GM10847 (cell line): ENCODE measurements around the gene KCNC1.

Source experiments
- POLR2A ChIP-seq: IDR thresholded peaks from 2 replicates; pipeline ENCODE4 v1.6.1; 2011; ENCODE audit not compliant: insufficient read length; ENCODE audit errors: extremely low read depth

KCNC1 gene

GRCh38 chr11:17743026-17743807 is 8.6 kb downstream of the KCNC1 start:
- no peak for TF ChIP-seq POLR2A

GRCh38 chr11:17743808-17744119 is 9.2 kb downstream of the KCNC1 start:
- no peak for TF ChIP-seq POLR2A

GRCh38 chr11:17744151-17744940 is 9.8 kb downstream of the KCNC1 start:
- no peak for TF ChIP-seq POLR2A

- TF ChIP-seq POLR2A = no peak
Measured at GRCh38 chr11:17745023-17745772, 10.6 kb downstream of the KCNC1 start.

DNA sequence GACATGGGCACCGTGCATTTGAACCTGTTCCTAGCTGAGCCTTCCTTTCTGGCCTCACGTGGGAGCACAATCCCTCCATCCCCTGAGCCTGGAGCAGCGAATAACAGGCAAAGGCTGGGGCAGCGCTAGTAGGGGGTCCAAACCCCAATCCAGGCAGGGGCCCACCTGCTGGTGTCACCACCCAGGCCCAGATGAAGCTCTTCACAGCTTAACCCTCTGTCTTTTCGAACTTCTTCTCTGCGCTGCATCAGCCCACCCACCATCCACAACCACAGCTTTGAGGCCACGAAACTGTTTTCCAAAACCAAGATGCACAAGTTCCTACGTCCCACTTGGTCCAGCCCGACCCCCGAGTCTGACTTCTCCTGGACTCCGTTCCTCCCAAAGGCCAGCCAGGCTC is 11.5 kb downstream of the KCNC1 start:
- no peak for TF ChIP-seq POLR2A

GRCh38 chr11:17747131-17747955 is 12.8 kb downstream of the KCNC1 start:
- no peak for TF ChIP-seq POLR2A

DNA sequence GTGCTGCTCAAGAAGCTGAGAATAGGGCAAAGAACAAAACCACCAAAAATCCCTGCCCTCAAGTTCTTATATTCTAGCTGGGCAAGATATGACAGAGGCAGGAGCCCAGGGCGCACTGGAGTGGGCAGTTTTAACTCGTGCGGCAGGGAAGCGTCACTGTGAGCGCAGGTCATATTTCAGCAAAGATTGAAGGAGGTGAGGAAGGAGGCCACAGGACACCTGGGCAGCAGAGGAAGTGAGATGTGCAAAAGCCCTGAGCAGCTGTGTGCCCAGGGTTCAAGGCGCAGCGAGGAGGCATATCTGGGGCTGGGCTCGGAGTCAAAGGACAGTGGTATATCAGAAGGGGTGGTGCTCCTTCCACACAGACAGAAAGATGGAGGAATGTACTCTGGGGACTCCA is 13.5 kb downstream of the KCNC1 start:
- no peak for TF ChIP-seq POLR2A

GRCh38 chr11:17748761-17749721 is 14.5 kb downstream of the KCNC1 start:
- no peak for TF ChIP-seq POLR2A

GRCh38 chr11:17750013-17750800 is 15.6 kb downstream of the KCNC1 start:
- TF ChIP-seq POLR2A = no peak

DNA sequence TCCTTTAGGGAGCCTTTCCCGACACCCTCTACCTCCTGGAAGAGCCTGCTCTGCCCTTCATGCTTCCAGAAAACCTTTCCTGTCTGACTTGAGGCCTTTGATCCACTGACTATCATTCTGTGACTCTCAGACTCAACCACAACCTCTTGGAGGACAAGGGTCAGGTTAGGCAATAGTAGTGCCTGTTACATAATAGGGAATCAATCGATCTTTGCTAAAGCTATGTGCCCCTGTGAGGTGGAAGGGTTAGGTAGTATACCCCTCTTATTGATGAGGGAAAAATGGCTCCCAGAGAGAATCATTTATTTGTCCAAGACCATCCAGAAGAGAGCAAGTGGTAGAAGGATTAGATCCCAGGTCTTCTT is 16.2 kb downstream of the KCNC1 start:
- no peak for TF ChIP-seq POLR2A

DNA sequence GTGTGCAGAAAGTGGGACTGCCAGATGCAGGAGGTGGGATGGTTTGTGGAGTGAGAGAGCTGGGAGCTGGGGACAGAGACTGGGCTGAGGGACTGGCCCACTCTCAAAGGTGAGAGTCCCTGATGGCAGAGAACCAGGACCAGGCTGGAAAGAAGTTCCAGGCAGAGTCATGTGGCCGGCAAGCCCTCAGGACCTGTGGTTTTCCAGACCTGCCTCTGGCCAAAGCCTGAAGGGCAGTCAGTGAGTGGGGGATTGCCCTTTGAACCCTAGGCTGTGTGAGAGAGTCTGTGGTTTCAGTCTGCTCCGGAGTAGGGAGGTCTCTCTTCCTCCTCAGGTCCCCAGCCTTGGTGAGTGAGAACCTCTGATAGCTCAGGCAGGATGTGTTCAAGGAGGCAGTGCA is 17.0 kb downstream of the KCNC1 start:
- TF ChIP-seq POLR2A = no peak

DNA sequence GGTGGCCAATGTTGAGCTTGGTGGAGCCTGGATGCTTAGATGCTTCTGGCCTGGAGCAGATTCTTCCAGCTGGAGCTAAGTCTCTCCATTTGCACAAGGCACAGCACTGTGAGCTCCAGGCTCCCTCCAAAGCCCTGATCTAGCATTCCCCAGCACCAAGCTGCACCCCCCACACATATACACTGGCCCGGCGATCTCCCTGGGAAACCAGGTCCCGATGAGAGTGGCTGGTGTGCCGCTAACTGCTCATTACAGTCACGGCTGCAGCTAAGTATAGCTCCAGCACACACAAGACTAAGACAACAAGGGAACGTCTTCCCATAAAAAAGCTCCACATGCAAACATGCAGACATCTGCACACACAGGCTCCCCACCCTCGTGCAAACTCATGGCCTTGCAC is 17.6 kb downstream of the KCNC1 start:
- no peak for TF ChIP-seq POLR2A

GRCh38 chr11:17753153-17753552 is 18.6 kb downstream of the KCNC1 start:
- TF ChIP-seq POLR2A = no peak
